ENCODE results near the gene C2CD4C. TPM values are rescaled to one million over a fixed set of nuclear protein-coding genes. Genes with fewer than 3 reads are reported as not detected.
A peak's percentile ranks its signal among the peaks of the same experiment; 100 is the strongest.
"Not testable (repeated sequence)": the region's sequence is repeated elsewhere in the genome, so short reads cannot be mapped to it uniquely, and the experiment has no call there.

The C2CD4C gene
- total RNA-seq, 6 donors from 2014 or later, result 0.76 to 2.1 (median 1.6) TPM

GRCh38 chr19:388691-389090 lies 20.3 kb downstream of the C2CD4C start:
- Histone ChIP-seq H3K27ac (no peak overlapping the region), H3K36me3 (no peaks in the 10 kb centered on the region), H3K27me3 (peaks cover 0 to 2% (median 0%) of the 10 kb centered on the region in 4 donors), H3K4me3 (no peak overlapping the region), H3K9me3 (no peaks in the 10 kb centered on the region), H3K4me1 (no peaks in the 10 kb centered on the region)
- ATAC-seq (ENCODE audit: low FRiP score in 2 of 2), result peak in 1 of 2 donors; percentile 20
- TF ChIP-seq POLR2AphosphoS5 (IDR thresholded peaks at IDR 0.05) (no peak), POLR2A (IDR thresholded peaks at IDR 0.05) (no peak), CTCF (IDR thresholded peaks at IDR 0.05) (no peak), EP300 (IDR thresholded peaks at IDR 0.05) (no peak)
- no peak for DNase-seq
- WGBS, 2 donors, result 80 to 83% methylated on average over 16 to 17 of the region's 17 CpGs

- H3K4me3 ChIP-seq, result no peak overlapping the region
- H3K36me3 ChIP-seq, result no peaks in the 10 kb centered on the region
- TF ChIP-seq CTCF (IDR thresholded peaks at IDR 0.05) (no peak), POLR2A (IDR thresholded peaks at IDR 0.05) (no peak), EP300 (IDR thresholded peaks at IDR 0.05) (no peak), POLR2AphosphoS5 (IDR thresholded peaks at IDR 0.05) (no peak)
- no peaks in the 10 kb centered on the region for H3K4me1 ChIP-seq
- H3K27me3 ChIP-seq, result peaks cover 0 to 2% (median 0%) of the 10 kb centered on the region in 4 donors
- ATAC-seq (ENCODE audit: low FRiP score in 2 of 2), result no peak
- WGBS, 2 donors, result 85 to 92% methylated on average over 16 to 17 of the region's 21 CpGs
- no peaks in the 10 kb centered on the region for H3K9me3 ChIP-seq
- no peak overlapping the region for H3K27ac ChIP-seq
- DNase-seq, result peak in 1 of 2 donors; percentile 18
These were observed 21.2 kb downstream of the C2CD4C start for GRCh38 chr19:387777-388176.

GRCh38 chr19:386632-387301 lies 22.2 kb downstream of the C2CD4C start:
- not testable (repeated sequence) for ATAC-seq (ENCODE audit: low FRiP score in 2 of 2); H3K27ac ChIP-seq; H3K4me1 ChIP-seq; H3K9me3 ChIP-seq; H3K4me3 ChIP-seq; H3K36me3 ChIP-seq; H3K27me3 ChIP-seq
- WGBS, 2 donors, result 30 to 48% methylated on average over 10 of the region's 22 CpGs
- DNase-seq, result peak in 1 of 2 donors; percentile 30

- H3K9me3 ChIP-seq; H3K27me3 ChIP-seq; DNase-seq; H3K4me1 ChIP-seq; ATAC-seq (ENCODE audit: low FRiP score in 2 of 2); H3K36me3 ChIP-seq; H3K4me3 ChIP-seq; H3K27ac ChIP-seq: not testable (repeated sequence)
- WGBS, 2 donors, result 63 to 66% methylated on average over 8 of the region's 8 CpGs
These were observed 22.8 kb downstream of the C2CD4C start for GRCh38 chr19:386189-386588.

- 66 to 77% methylated on average over 9 of the region's 9 CpGs for WGBS, 2 donors
These were observed 24.2 kb downstream of the C2CD4C start for GRCh38 chr19:384799-385169.

More at GRCh38 chr19:384799-385169, 24.2 kb downstream of the C2CD4C start:
- TF ChIP-seq POLR2AphosphoS5 (IDR thresholded peaks at IDR 0.05) (no peak), EP300 (IDR thresholded peaks at IDR 0.05) (no peak), POLR2A (IDR thresholded peaks at IDR 0.05) (no peak), CTCF (IDR thresholded peaks at IDR 0.05) (no peak)
- H3K9me3 ChIP-seq, result no peaks in the 10 kb centered on the region
- H3K4me3 ChIP-seq, result no peak overlapping the region
- no peaks in the 10 kb centered on the region for H3K36me3 ChIP-seq
- peak in 1 of 2 donors; percentile 12 for DNase-seq
- H3K27me3 ChIP-seq, result peaks cover 0 to 2% (median 0%) of the 10 kb centered on the region in 4 donors
- no peak overlapping the region for H3K27ac ChIP-seq
- no peak for ATAC-seq (ENCODE audit: low FRiP score in 2 of 2)
- no peaks in the 10 kb centered on the region for H3K4me1 ChIP-seq

Data from upper lobe of left lung (tissue), 6 donors.